Erythroblast (primary cell): Measurements from ENCODE around the gene SRSF4.
"Not testable (repeated sequence)": the region's sequence is repeated elsewhere in the genome, so short reads cannot be mapped to it uniquely, and the experiment has no call there.

Experiments used
- GATA1 ChIP-seq: IDR thresholded peaks from 2 replicates; pipeline ENCODE4 v1.6.1; 2011; ENCODE audit warnings: low read depth, mild to moderate bottlenecking, control low read depth, low read length, moderate library complexity
- POLR2A ChIP-seq: IDR thresholded peaks from 2 replicates; pipeline ENCODE4 v1.6.1; 2011; ENCODE audit warnings: mild to moderate bottlenecking, low read length

DNA sequence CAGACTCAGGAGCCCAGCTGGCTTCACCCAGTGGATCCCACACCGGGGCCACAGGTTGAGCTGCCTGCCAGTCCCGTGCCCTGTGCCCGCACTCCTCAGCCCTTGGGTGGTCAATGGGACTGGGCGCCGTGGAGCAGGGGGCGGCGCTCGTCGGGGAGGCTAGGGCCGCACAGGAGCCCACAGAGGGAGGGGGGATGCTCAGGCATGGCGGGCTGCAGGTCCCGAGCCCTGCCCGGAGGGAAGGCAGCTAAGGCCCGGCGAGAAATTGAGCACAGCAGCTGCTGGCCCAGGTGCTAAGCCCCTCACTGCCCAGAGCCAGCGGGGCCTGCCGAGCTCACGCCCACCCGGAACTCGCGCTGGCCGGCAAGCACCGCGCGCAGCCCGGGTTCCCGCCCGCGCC is 50.6 kb downstream of the SRSF4 start:
- not testable (repeated sequence) for TF ChIP-seq POLR2A, GATA1
